Measurements from ENCODE around the gene OR51V1.
"Not testable (repeated sequence)": the region's sequence is repeated elsewhere in the genome, so short reads cannot be mapped to it uniquely, and the experiment has no call there.

OR51V1 gene

GRCh38 chr11:5229796-5230195 is 29.3 kb upstream of the OR51V1 start:
- DNase-seq: no peak

GRCh38 chr11:5229356-5229755 is 28.9 kb upstream of the OR51V1 start:
- no peak for DNase-seq

- no peak for DNase-seq
Measured at GRCh38 chr11:5228124-5228523, 27.6 kb upstream of the OR51V1 start.

- DNase-seq: no peak
Measured at GRCh38 chr11:5227681-5228080, 27.2 kb upstream of the OR51V1 start.

- DNase-seq: no peak
Measured at GRCh38 chr11:5226732-5227310, 26.3 kb upstream of the OR51V1 start, which contains the start of gene HBB. Gene HBB, minus strand, starts transcription at chr11:5227071. Its CDS starts 50 bp downstream, at chr11:5227021.

GRCh38 chr11:5225480-5225871 is 25.0 kb upstream of the OR51V1 start:
- DNase-seq: no peak

GRCh38 chr11:5224538-5225479 is 24.3 kb upstream of the OR51V1 start:
- DNase-seq: no peak

GRCh38 chr11:5223686-5224085 is 23.2 kb upstream of the OR51V1 start:
- DNase-seq: no peak

GRCh38 chr11:5223146-5223545 is 22.7 kb upstream of the OR51V1 start:
- no peak for DNase-seq

GRCh38 chr11:5210376-5210885 is 9.9 kb upstream of the OR51V1 start:
- DNase-seq: no peak

GRCh38 chr11:5204787-5205186 is 4.3 kb upstream of the OR51V1 start:
- no peak for DNase-seq

- DNase-seq: no peak
Measured at GRCh38 chr11:5203366-5203765, 2.9 kb upstream of the OR51V1 start.

GRCh38 chr11:5198285-5198684 is 2.2 kb downstream of the OR51V1 start:
- no peak for DNase-seq

- no peak for DNase-seq
Measured at GRCh38 chr11:5197536-5197935, 2.9 kb downstream of the OR51V1 start.

- DNase-seq: no peak
Measured at GRCh38 chr11:5196731-5197130, 3.8 kb downstream of the OR51V1 start.

- DNase-seq: no peak
Measured at GRCh38 chr11:5196067-5196466, 4.4 kb downstream of the OR51V1 start.

GRCh38 chr11:5192738-5193137 is 7.7 kb downstream of the OR51V1 start:
- DNase-seq: no peak

GRCh38 chr11:5188201-5188600 is 12.3 kb downstream of the OR51V1 start:
- no peak for DNase-seq

- no peak for DNase-seq
Measured at GRCh38 chr11:5178046-5178837, 22.2 kb downstream of the OR51V1 start.

GRCh38 chr11:5174934-5175333 is 25.5 kb downstream of the OR51V1 start:
- no peak for DNase-seq

GRCh38 chr11:5171856-5172255 is 28.6 kb downstream of the OR51V1 start:
- no peak for DNase-seq

GRCh38 chr11:5165898-5166297 is 34.6 kb downstream of the OR51V1 start:
- not testable (repeated sequence) for DNase-seq

GRCh38 chr11:5164807-5165206 is 35.7 kb downstream of the OR51V1 start:
- DNase-seq: not testable (repeated sequence)
